SKM-1 (cell line): Measurements from ENCODE around the gene RUFY1.
A peak's percentile ranks its signal among the peaks of the same experiment; 100 is the strongest.
"Not testable (repeated sequence)": the region's sequence is repeated elsewhere in the genome, so short reads cannot be mapped to it uniquely, and the experiment has no call there.

Experiments used
- DNase-seq: peaks from one replicate; lab custom pipeline; 2025; ENCODE audit not compliant: unreplicated experiment; lab: John Stamatoyannopoulos, UW

Gene RUFY1

GRCh38 chr5:179550511-179551342, at the start of gene RUFY1:
RUFY1 (plus strand) TSS chr5:179550554; CDS start chr5:179550570, 16 bp downstream.
- DNase-seq = peak; percentile 60

- not testable (repeated sequence) for DNase-seq
Observed at GRCh38 chr5:179501997-179502396, 48.4 kb upstream of the RUFY1 start.

GRCh38 chr5:179502420-179502819, 47.9 kb upstream of the RUFY1 start:
- DNase-seq = not testable (repeated sequence)

GRCh38 chr5:179504191-179504590, 46.2 kb upstream of the RUFY1 start:
- no peak for DNase-seq

- DNase-seq = no peak
Observed at GRCh38 chr5:179504600-179505396, 45.6 kb upstream of the RUFY1 start.

- no peak for DNase-seq
Observed at GRCh38 chr5:179505636-179506261, 44.6 kb upstream of the RUFY1 start.

GRCh38 chr5:179509239-179509638, 41.1 kb upstream of the RUFY1 start:
- no peak for DNase-seq

- DNase-seq = no peak
Observed at GRCh38 chr5:179509845-179510244, 40.5 kb upstream of the RUFY1 start.

- no peak for DNase-seq
Observed at GRCh38 chr5:179512452-179513000, 37.8 kb upstream of the RUFY1 start.

- not testable (repeated sequence) for DNase-seq
Observed at GRCh38 chr5:179515501-179515900, 34.9 kb upstream of the RUFY1 start.

- no peak for DNase-seq
Observed at GRCh38 chr5:179516221-179516620, 34.1 kb upstream of the RUFY1 start.

GRCh38 chr5:179517746-179518145, 32.6 kb upstream of the RUFY1 start:
- not testable (repeated sequence) for DNase-seq

- DNase-seq = not testable (repeated sequence)
Observed at GRCh38 chr5:179518369-179518768, 32.0 kb upstream of the RUFY1 start.

GRCh38 chr5:179519416-179520070, 30.8 kb upstream of the RUFY1 start:
- DNase-seq = not testable (repeated sequence)

GRCh38 chr5:179522107-179522506, 28.2 kb upstream of the RUFY1 start:
- not testable (repeated sequence) for DNase-seq

- DNase-seq = no peak
Observed at GRCh38 chr5:179526978-179527377, 23.4 kb upstream of the RUFY1 start.

- DNase-seq = no peak
Observed at GRCh38 chr5:179530069-179530998, 20.0 kb upstream of the RUFY1 start.

- no peak for DNase-seq
Observed at GRCh38 chr5:179533024-179533423, 17.3 kb upstream of the RUFY1 start.

- no peak for DNase-seq
Observed at GRCh38 chr5:179533907-179534306, 16.4 kb upstream of the RUFY1 start.

- DNase-seq = no peak
Observed at GRCh38 chr5:179534431-179534830, 15.9 kb upstream of the RUFY1 start.
